Activated T-cell treated with anti-CD3 and anti-CD28 coated beads, Interleukin-2, amount 50 U/mL, for 72 hours (primary cell): ENCODE data around the gene NRG4. TPM values are rescaled to one million over a fixed set of nuclear protein-coding genes. Genes with fewer than 3 reads are reported as not detected.

ENCODE experiments used
- ATAC-seq, 2 donors: fragments of 150-1000 bp; cut with Tn5 transposase; replicated peaks in 1 of 2; 2 replicates each; pipeline ENCODE4 v1.10.0; 2021; ENCODE audit warnings: moderate library complexity in 2 of 2, mild to moderate bottlenecking in 1 of 2
- DNase-seq, 2 donors: peaks; one replicate each; pipeline ENCODE4 v3.0.0; 2021 to 2022; ENCODE audit warnings: mixed read lengths in 1 of 2
- H3K27ac Mint-ChIP-seq: one replicate; pipeline ENCODE4 v1.8.0; 2022; ENCODE audit warnings: mild to moderate bottlenecking, moderate library complexity, mixed read lengths
- H3K27me3 Mint-ChIP-seq: one replicate; pipeline ENCODE4 v1.8.0; 2022; ENCODE audit warnings: low read depth, mixed read lengths
- H3K36me3 Mint-ChIP-seq, 2 donors: one replicate each; pipeline ENCODE4 v1.8.0; 2022; ENCODE audit warnings: mixed read lengths in 2 of 2, mild to moderate bottlenecking in 1 of 2; ENCODE audit not compliant: insufficient read depth in 2 of 2
- H3K4me1 Mint-ChIP-seq: one replicate; pipeline ENCODE4 v1.8.0; 2022; ENCODE audit warnings: low read depth, mixed read lengths
- H3K4me3 Mint-ChIP-seq, 2 donors: one replicate each; pipeline ENCODE4 v1.8.0; 2022; ENCODE audit warnings: mild to moderate bottlenecking in 2 of 2, mixed read lengths in 2 of 2, moderate library complexity in 2 of 2
- H3K9me3 Mint-ChIP-seq, 2 donors: one replicate each; pipeline ENCODE4 v1.8.0; 2022; ENCODE audit warnings: mixed read lengths in 2 of 2
- total RNA-seq, 2 donors: library from RNA; stranded (reverse); gene quantifications; one replicate each; pipeline ENCODE4 v1.2.3, GENCODE V29; 2022

The NRG4 gene
- total RNA-seq, 2 donors from 2014 or later, result not detected

DNA sequence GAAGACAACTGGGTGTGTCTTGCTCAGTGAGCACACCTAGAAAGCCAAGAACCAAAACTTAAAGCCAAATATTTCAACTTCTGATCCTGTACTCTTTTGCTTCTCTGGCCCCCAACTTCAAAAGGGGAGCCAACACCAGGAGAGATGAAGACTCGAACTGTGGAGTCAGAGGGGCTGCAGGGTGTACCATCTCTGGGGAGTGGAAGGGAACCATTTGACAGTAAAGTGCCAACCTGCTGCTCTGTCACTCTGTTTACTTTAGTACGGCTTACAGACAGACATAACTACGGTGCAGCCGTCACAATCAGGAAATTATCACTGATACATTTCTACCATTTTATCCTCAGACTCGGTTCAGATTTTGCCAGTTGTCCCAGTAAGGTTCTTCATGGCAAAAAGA lies 107.0 kb downstream of the NRG4 start:
- peak overlapping the region; percentile 56 for H3K27ac Mint-ChIP-seq
- peaks cover 6 to 18% of the 10 kb centered on the region in 2 donors for H3K36me3 Mint-ChIP-seq
- H3K9me3 Mint-ChIP-seq, result peaks cover 0 to under 1% of the 10 kb centered on the region in 2 donors
- ATAC-seq, result no peak
- H3K4me1 Mint-ChIP-seq, result peaks cover 64% of the 10 kb centered on the region
- no peak for DNase-seq
- H3K27me3 Mint-ChIP-seq, result no peaks in the 10 kb centered on the region
- peak overlapping the region; percentile 93 to 99 for H3K4me3 Mint-ChIP-seq

DNA sequence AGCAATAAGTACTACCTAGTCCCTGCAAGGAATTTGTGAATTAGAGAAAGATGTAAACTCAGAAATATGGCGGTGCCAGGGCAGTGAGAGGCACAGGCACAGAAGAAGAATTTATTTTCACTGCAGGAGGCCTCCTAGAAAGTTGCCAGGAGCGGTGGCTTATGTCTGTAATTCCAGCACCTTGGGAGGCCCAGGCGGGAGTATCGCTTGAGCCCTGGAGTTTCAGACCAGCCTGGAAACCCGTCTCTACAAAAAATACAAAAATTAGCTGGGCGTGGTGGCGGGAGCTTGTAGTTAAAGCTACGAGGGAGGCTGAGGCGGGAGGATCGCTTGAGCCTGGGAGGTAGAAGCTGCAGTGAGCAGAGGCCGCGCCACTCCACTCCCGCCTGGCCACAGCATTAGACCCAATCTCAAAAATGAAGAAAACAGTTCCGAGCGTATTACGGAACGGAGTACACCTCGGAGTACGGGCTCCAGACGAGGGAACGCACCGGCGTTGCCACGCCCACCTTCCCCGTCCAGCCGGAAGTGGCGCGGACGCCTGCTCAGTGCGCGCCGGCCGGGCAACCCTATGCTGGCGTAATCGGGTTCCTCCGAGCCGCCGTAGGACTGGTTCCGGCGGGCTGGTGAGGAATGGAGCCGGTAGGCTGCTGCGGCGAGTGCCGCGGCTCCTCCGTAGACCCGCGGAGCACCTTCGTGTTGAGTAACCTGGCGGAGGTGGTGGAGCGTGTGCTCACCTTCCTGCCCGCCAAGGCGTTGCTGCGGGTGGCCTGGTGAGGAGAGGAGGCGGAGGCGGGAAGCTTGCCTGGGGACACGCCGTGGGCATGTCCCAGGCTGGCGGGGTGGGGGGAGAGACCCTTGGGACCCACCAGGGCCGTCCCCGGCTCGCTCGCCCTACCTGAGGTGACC lies 108.6 kb downstream of the NRG4 start, which contains the start of gene FBXO22:
Gene FBXO22 (plus strand): TSS at position 548 of the 909 bp plus-strand sequence. CDS start 86 bp downstream, at position 634.
- Mint-ChIP-seq H3K27ac (peak within 1 kb of the TSS; percentile 92), H3K27me3 (no peaks in the 10 kb centered on the region), H3K9me3 (no peaks in the 10 kb centered on the region), H3K36me3 (peaks cover 3 to 6% of the 10 kb centered on the region in 2 donors), H3K4me1 (peaks cover 49% of the 10 kb centered on the region), H3K4me3 (peak within 1 kb of the TSS; percentile 93 to 99)
- DNase-seq (peak; percentile 95 to 96), ATAC-seq (peak; percentile 97 to 98)

DNA sequence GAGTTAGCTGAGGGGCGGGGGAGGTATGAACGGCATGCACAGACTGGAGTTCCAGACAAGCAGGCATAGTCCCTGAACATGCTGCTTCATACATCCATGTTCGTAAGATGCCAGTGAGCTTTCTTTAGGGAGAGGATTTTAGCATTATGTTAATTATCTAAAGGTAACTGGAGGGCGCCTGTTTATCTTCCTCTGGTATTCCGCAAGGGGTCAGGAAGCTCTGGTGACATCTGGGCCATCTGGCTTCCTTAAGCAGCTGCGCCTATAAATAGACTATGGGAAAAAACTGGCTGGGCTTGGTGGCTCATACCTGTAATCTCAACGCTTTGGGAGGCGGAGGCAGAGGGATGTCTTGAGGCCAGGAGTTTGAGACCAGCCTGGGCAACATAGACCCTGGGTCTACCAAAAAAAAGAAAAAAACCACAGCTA lies 110.1 kb downstream of the NRG4 start:
- H3K4me3 Mint-ChIP-seq, result peak overlapping the region; percentile 28 to 99
- no peak for ATAC-seq
- peak overlapping the region; percentile 14 for H3K27ac Mint-ChIP-seq
- peaks cover 3 to 6% of the 10 kb centered on the region in 2 donors for H3K36me3 Mint-ChIP-seq
- H3K27me3 Mint-ChIP-seq, result no peaks in the 10 kb centered on the region
- peaks cover 49% of the 10 kb centered on the region for H3K4me1 Mint-ChIP-seq
- DNase-seq, result no peak
- no peaks in the 10 kb centered on the region for H3K9me3 Mint-ChIP-seq

DNA sequence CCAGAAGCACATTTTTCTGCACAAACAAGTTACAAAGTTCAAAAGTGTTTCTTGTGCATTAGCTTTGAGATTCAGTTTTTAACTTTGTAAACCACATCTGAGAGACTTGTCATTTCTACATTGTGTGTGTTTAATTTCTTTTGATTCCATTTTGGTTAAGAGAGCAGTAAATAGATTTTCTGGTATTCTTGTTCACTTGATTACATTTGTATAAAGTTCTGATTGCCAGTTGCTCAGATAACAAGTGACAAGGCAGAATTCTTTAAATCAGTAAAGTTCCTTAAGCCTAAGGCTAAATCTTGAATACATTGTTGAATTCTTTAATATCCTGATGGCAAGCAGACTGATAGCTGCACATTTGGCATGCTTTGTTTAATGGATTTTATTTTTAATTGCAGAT lies 111.6 kb downstream of the NRG4 start:
- ATAC-seq (no peak), DNase-seq (no peak)
- Mint-ChIP-seq H3K27me3 (no peaks in the 10 kb centered on the region), H3K4me1 (peaks cover 44% of the 10 kb centered on the region), H3K27ac (no peak overlapping the region), H3K9me3 (no peaks in the 10 kb centered on the region), H3K4me3 (no peak overlapping the region), H3K36me3 (peaks cover 3 to 4% of the 10 kb centered on the region in 2 donors)

DNA sequence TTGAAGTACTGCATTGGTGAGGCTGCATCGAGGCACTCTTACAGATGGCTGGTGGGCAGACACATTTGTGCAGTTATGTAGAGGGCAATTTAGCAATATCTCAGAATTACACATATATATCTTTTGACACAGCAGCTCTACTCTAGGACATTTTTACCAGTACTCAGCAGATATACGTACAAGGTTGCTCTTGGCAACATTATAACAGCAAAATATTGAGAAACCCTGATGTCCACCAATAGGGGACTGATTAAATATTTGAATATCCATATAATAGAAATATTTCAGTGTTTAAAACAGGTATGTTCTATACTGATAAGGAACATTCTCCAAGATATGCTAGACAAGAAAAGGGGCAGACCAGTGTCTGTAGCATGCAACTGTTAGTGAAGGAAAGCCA lies 116.5 kb downstream of the NRG4 start:
- Mint-ChIP-seq H3K4me1 (peaks cover 16% of the 10 kb centered on the region), H3K36me3 (peaks cover 0 to 5% of the 10 kb centered on the region in 2 donors), H3K27me3 (no peaks in the 10 kb centered on the region), H3K27ac (no peak overlapping the region), H3K9me3 (no peaks in the 10 kb centered on the region), H3K4me3 (no peak overlapping the region)
- DNase-seq (no peak), ATAC-seq (no peak)

DNA sequence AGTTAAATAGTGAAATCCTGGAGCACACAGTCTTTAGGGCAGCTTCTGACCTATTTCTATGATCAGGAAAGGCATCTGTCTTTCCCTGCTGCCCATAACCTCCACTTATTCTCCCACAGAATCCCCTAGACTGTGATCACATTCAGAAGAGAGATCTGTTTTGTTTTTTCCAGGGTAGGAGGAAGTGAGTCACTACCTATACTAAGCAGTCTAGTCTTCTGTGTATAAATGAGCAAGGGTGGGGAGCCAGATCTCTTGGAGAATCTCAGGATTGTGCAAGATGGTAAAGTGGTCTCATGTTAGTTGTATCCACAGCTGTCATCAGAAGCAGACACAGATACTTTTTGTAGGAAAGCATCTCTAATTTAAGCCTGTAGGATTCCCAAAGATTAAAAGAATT lies 120.3 kb downstream of the NRG4 start:
- DNase-seq (no peak), ATAC-seq (peak; percentile 58 to 80)
- Mint-ChIP-seq H3K27me3 (no peaks in the 10 kb centered on the region), H3K4me3 (no peak overlapping the region), H3K9me3 (no peaks in the 10 kb centered on the region), H3K4me1 (peaks cover 17% of the 10 kb centered on the region), H3K27ac (peak overlapping the region; percentile 78), H3K36me3 (peaks cover 0 to 5% of the 10 kb centered on the region in 2 donors)

Other genes starting within 250 kb of the NRG4 start
- gene UBE2Q2, start 169.0 kb downstream of the NRG4 start, total RNA-seq, result 10 to 100 TPM; 16.1 to 20.7 TPM
- gene FBXO22, start 108.5 kb downstream of the NRG4 start, total RNA-seq, result 10 to 100 TPM; 44.6 to 45.8 TPM
- not detected for gene TMEM266, start 47.6 kb upstream of the NRG4 start, total RNA-seq